HepG2 (cell line): ENCODE data around the gene SPAG7. TPM values are rescaled to one million over a fixed set of nuclear protein-coding genes. Genes with fewer than 3 reads are reported as not detected.
"Not testable (repeated sequence)": the region's sequence is repeated elsewhere in the genome, so short reads cannot be mapped to it uniquely, and the experiment has no call there.

Experiments used
- ATAC-seq: fragments of 200-7000 bp; cut with Tn5 transposase; 3 replicates; pipeline ENCODE4 v1.9.1; 2020; ENCODE audit warnings: mild to moderate bottlenecking, moderate library complexity
- BruUV-seq: library from RNA; stranded (reverse); fragments of 400-500 nt; replicated peaks from 2 replicates; lab custom pipeline; 2021; lab: Mats Ljungman, UMichigan
- CTCF ChIA-PET: fragments of 300-600 bp; formaldehyde crosslinking; extraction: SDS; loops from one replicate; lab custom pipeline; 2021; ENCODE audit warnings: low total read pairs, inconsistent platforms, low intra/inter-chr PET ratio; lab: Yijun Ruan, JAX
- POLR2A ChIA-PET: fragments of 350-600 bp; sonication (Branson Sonifier 250); formaldehyde crosslinking; loops from one replicate; lab custom pipeline; 2020; ENCODE audit warnings: antibody characterized with exemption, inconsistent platforms; lab: Yijun Ruan, JAX
- DNase-seq: peaks from one replicate; pipeline ENCODE4 v3.0.0-alpha.2; 2015; ENCODE audit warnings: low spot score
- FAIRE-seq: peaks from 3 replicates; lab custom pipeline; 2011; peaks lifted over from hg19 to GRCh38; lab: Jason Lieb, UNC
- H2AFZ ChIP-seq: one replicate; pipeline ENCODE4 v1.6.1; 2011; ENCODE audit warnings: low read length, inconsistent platforms
- H3K27ac ChIP-seq: fragments of 300-600 bp; 3 replicates; pipeline ENCODE4 v1.8.0; 2011; ENCODE audit warnings: mixed run types, mild to moderate bottlenecking, mixed read lengths, low read length, inconsistent platforms; ENCODE audit not compliant: insufficient read depth; ENCODE audit errors: extremely low read length
- H3K27me3 ChIP-seq, 2 experiments: fragments of 200-600 bp in 1 of 2; 2 replicates in 1 of 2; 3 replicates in 1 of 2; pipeline versions ENCODE4 v1.6.0 to v1.8.0; 2011; ENCODE audit warnings: low read length in 2 of 2, mild to moderate bottlenecking in 2 of 2, moderate library complexity in 2 of 2, inconsistent platforms in 1 of 2; ENCODE audit not compliant: insufficient read depth in 2 of 2, control insufficient read depth in 1 of 2
- H3K36me3 ChIP-seq, 2 experiments: fragments of 200-600 bp in 1 of 2; replicated peaks in 1 of 2; 2 replicates in 1 of 2; 3 replicates in 1 of 2; pipeline versions ENCODE4 v1.5.1 to v1.8.0; 2011; ENCODE audit warnings: low read length in 2 of 2, inconsistent platforms in 1 of 2; ENCODE audit not compliant: insufficient read depth in 2 of 2, control insufficient read depth in 1 of 2
- H3K4me1 ChIP-seq: 2 replicates; pipeline ENCODE4 v1.5.1; 2012; ENCODE audit warnings: low read length, inconsistent platforms; ENCODE audit not compliant: insufficient read depth
- H3K4me2 ChIP-seq: 2 replicates; pipeline ENCODE4 v1.6.0; 2011; ENCODE audit warnings: low read depth, low read length, inconsistent platforms
- H3K4me3 ChIP-seq, 3 experiments: fragments of 200-600 bp in 1 of 3; sonication (generic), shearing (Covaris generic) in 1 of 3; replicated peaks in 1 of 3; 2 replicates each; pipeline ENCODE4 v1.5.1; 2011 to 2016; ENCODE audit warnings: low read length in 3 of 3, inconsistent platforms in 2 of 3, low read depth in 2 of 3, mild to moderate bottlenecking in 2 of 3, control low read depth in 1 of 3, mixed read lengths in 1 of 3; ENCODE audit not compliant: insufficient read depth in 1 of 3
- H3K79me2 ChIP-seq: one replicate; pipeline ENCODE4 v1.6.1; 2011; ENCODE audit warnings: low read length, inconsistent platforms; ENCODE audit not compliant: insufficient read depth
- H3K9ac ChIP-seq: 2 replicates; pipeline ENCODE4 v1.6.0; 2011; ENCODE audit warnings: mild to moderate bottlenecking, low read depth, low read length, inconsistent platforms; ENCODE audit not compliant: insufficient read depth
- H3K9me3 ChIP-seq: 2 replicates; pipeline ENCODE4 v1.5.1; 2012; ENCODE audit warnings: mild to moderate bottlenecking, low read length
- H4K20me1 ChIP-seq: 2 replicates; pipeline ENCODE4 v1.6.0; 2011; ENCODE audit warnings: inconsistent platforms, mild to moderate bottlenecking, low read length, moderate library complexity; ENCODE audit not compliant: insufficient read depth
- POLR2A ChIP-seq, 2 experiments: IDR thresholded peaks; 2 replicates each; pipeline ENCODE4 v1.6.1; 2011; ENCODE audit warnings: low read depth in 2 of 2, low read length in 2 of 2, mild to moderate bottlenecking in 1 of 2, moderate library complexity in 1 of 2; ENCODE audit not compliant: insufficient read depth in 1 of 2
- ZNF121 ChIP-seq: sonication (generic); formaldehyde crosslinking; IDR thresholded peaks from 2 replicates; pipeline ENCODE4 v1.5.0; 2020; ENCODE audit warnings: mild to moderate bottlenecking, missing genetic modification reagents
- ZNF350 ChIP-seq: sonication (generic); formaldehyde crosslinking; IDR thresholded peaks from 2 replicates; pipeline ENCODE4 v1.4.0; 2020; ENCODE audit warnings: mild to moderate bottlenecking, low read depth, missing genetic modification reagents, borderline replicate concordance
- WGBS: methylation state at CpG from one replicate; pipeline ENCODE4 v1.1.6; 2017; ENCODE audit warnings: low lambda C conversion rate; 5-methylcytosine and 5-hydroxymethylcytosine counted together
- in situ Hi-C: cut with HindIII; loops from 2 replicates; pipeline ENCODE4 v1.10.0; 2017; ENCODE audit warnings: low pct_unique_long_range_greater_than_20kb; ENCODE audit not compliant: extremely low pct_ligation_motif_present
- intact Hi-C: fragments of 100-400 bp; cut with micrococcal nuclease; formaldehyde crosslinking; loops from one replicate; pipeline ENCODE4 v1.10.0; 2022; ENCODE audit not compliant: unreplicated experiment
- polyA plus RNA-seq, 8 experiments: library from polyadenylated mRNA; depleted of rRNA in 3 of 8; stranded (reverse) in 7 of 8; unstranded in 1 of 8; fragments of >200 nt; fragmentation: Illumina TruSeq in 4 of 8; extraction: Trizol in 4 of 8; gene quantifications; 2 replicates each; pipeline versions ENCODE4 v1.2.1 to v1.2.3, GENCODE V29; 2011 to 2016; ENCODE audit warnings: low read depth in 4 of 8, missing spikeins in 1 of 8, mixed read lengths in 1 of 8; ENCODE audit not compliant: insufficient read depth in 1 of 8
- total RNA-seq, 5 experiments: library from RNA; depleted of rRNA; stranded (reverse); fragments of >200 nt; fragmentation: Illumina TruSeq; extraction: Trizol; gene quantifications; 2 replicates each; pipeline ENCODE4 v1.2.3, GENCODE V29; 2016; ENCODE audit warnings: low read depth in 1 of 5
- TF ChIP-seq, protein P1 (sequence below): sonication (generic); formaldehyde crosslinking; IDR thresholded peaks from 2 replicates; pipeline ENCODE4 v1.5.0; 2020; ENCODE audit warnings: mild to moderate bottlenecking, missing genetic modification reagents
- TF ChIP-seq, protein P2 (sequence below): sonication (generic); formaldehyde crosslinking; conservative IDR thresholded peaks from 2 replicates; pipeline ENCODE4 v1.4.0; 2020; ENCODE audit warnings: mild to moderate bottlenecking, missing genetic modification reagents, moderate library complexity
- TF ChIP-seq, protein P3 (sequence below): sonication (generic); formaldehyde crosslinking; IDR thresholded peaks from 2 replicates; pipeline ENCODE4 v1.4.0; 2020; ENCODE audit warnings: missing genetic modification reagents, mild to moderate bottlenecking, borderline replicate concordance
- TF ChIP-seq, protein P4 (sequence below): IDR thresholded peaks from 2 replicates; pipeline ENCODE4 v1.6.1; 2016; ENCODE audit warnings: missing compliant biosample characterization, missing genetic modification reagents, borderline replicate concordance

Gene SPAG7
- total and polyA plus RNA-seq, 2 of the 13 experiments (the other 11 are each of a cell fraction or from before 2014, with no cell fraction given), result 51.0 to 59.0 TPM

DNA sequence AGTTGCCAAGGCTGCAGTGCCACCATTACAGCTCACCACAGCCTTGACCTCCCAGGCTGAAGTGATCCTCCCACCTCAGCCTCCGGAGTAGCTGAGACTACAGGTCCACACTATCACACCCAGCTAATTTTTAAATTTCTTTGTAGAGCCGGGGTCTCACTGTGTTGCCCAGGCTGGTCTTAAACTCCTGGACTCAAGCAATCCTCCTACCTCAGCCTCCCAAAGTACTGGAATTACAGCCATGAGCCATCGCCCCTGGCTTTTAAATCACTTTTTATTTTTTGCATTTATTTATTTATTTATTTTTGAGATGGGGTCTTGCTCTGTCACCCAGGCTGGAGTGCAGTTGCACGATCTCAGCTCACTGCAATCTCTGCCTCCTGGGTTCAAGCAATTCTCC is 53.1 kb downstream of the SPAG7 start:
- H3K4me3 ChIP-seq, BruUV-seq, intact Hi-C loops, H3K27ac ChIP-seq, H3K36me3 ChIP-seq, ATAC-seq, DNase-seq, FAIRE-seq, H4K20me1 ChIP-seq, CTCF ChIA-PET, H3K4me2 ChIP-seq, H3K27me3 ChIP-seq, H3K9ac ChIP-seq, H3K79me2 ChIP-seq, H2AFZ ChIP-seq, in situ Hi-C loops, H3K9me3 ChIP-seq: not testable (repeated sequence)
- WGBS, result 56% methylated on average over 4 of the region's 4 CpGs
- TF ChIP-seq, protein P1, sequence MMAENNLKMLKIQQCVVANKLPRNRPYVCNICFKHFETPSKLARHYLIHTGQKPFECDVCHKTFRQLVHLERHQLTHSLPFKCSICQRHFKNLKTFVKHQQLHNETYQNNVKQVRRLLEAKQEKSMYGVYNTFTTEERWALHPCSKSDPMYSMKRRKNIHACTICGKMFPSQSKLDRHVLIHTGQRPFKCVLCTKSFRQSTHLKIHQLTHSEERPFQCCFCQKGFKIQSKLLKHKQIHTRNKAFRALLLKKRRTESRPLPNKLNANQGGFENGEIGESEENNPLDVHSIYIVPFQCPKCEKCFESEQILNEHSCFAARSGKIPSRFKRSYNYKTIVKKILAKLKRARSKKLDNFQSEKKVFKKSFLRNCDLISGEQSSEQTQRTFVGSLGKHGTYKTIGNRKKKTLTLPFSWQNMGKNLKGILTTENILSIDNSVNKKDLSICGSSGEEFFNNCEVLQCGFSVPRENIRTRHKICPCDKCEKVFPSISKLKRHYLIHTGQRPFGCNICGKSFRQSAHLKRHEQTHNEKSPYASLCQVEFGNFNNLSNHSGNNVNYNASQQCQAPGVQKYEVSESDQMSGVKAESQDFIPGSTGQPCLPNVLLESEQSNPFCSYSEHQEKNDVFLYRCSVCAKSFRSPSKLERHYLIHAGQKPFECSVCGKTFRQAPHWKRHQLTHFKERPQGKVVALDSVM, result 0 out of 2 replicates have a peak, but pooled peaks have one; percentile 26
- TF ChIP-seq ZNF121 (CRISPR knock-in tag), result peak; percentile 66
- H3K4me1 ChIP-seq, result peaks cover 47% of the 10 kb centered on the region
- POLR2A ChIA-PET, result interaction anchor here (1.0 to 2.6 kb wide), 2 partner anchors 25 kb away, joined by 3 to 12 read pairs; partner anchors contain the start of genes RNF167 and SLC25A11

DNA sequence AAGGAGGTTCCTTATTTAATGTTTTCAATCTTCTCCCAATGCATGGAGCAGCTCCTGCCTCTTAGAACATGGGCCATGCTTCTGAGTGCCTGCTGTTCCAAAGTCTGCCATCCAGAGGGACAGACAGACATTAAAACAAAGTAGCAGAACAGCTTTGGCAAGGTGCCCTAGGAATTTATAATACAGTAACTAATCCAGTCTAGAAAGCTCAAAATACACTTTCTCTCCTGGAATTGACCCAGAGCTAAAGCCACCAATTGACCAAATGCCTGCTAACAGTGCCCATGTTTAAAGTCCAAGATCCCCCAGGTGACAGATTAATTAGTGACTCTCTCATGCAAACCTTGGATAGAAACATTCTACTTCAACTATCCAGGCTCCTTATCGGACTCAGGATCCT is 53.6 kb downstream of the SPAG7 start:
- H3K4me3 ChIP-seq, result peak overlapping the region in 1 of 3 experiments; percentile 22; a peak in 2 of 6 replicates
- ChIA-PET CTCF (no interaction called here), POLR2A (interaction anchor here (0.8 to 2.6 kb wide), 2 partner anchors 26 to 53 kb away, joined by 3 to 12 read pairs; partner anchors contain the start of genes RNF167, SLC25A11 and SPAG7)
- H3K79me2 ChIP-seq, result no peaks in the 10 kb centered on the region
- peak; percentile 68 for FAIRE-seq
- no peak; the same call in none of the 3 replicates for ATAC-seq
- 0% methylated on average over 1 of the region's 1 CpG for WGBS
- in situ Hi-C loops (no loop called here), intact Hi-C loops (no loop called here)
- H3K9ac ChIP-seq, result peak overlapping the region; percentile 23; the same call in 1 of the 2 replicates
- peaks cover 46% of the 10 kb centered on the region for H3K4me1 ChIP-seq
- H3K36me3 ChIP-seq, result no peaks in the 10 kb centered on the region
- H4K20me1 ChIP-seq, result no peaks in the 10 kb centered on the region
- H3K9me3 ChIP-seq, result no peaks in the 10 kb centered on the region
- H3K27ac ChIP-seq, result peak overlapping the region; percentile 42
- no peaks in the 10 kb centered on the region for H3K27me3 ChIP-seq
- BruUV-seq, result no TSS peak
- DNase-seq, result peak; percentile 63
- H3K4me2 ChIP-seq, result peak overlapping the region; percentile 54
- H2AFZ ChIP-seq, result peak overlapping the region; percentile 6
- TF ChIP-seq ZNF350 (CRISPR knock-in tag), result no peak
- TF ChIP-seq, protein P2, sequence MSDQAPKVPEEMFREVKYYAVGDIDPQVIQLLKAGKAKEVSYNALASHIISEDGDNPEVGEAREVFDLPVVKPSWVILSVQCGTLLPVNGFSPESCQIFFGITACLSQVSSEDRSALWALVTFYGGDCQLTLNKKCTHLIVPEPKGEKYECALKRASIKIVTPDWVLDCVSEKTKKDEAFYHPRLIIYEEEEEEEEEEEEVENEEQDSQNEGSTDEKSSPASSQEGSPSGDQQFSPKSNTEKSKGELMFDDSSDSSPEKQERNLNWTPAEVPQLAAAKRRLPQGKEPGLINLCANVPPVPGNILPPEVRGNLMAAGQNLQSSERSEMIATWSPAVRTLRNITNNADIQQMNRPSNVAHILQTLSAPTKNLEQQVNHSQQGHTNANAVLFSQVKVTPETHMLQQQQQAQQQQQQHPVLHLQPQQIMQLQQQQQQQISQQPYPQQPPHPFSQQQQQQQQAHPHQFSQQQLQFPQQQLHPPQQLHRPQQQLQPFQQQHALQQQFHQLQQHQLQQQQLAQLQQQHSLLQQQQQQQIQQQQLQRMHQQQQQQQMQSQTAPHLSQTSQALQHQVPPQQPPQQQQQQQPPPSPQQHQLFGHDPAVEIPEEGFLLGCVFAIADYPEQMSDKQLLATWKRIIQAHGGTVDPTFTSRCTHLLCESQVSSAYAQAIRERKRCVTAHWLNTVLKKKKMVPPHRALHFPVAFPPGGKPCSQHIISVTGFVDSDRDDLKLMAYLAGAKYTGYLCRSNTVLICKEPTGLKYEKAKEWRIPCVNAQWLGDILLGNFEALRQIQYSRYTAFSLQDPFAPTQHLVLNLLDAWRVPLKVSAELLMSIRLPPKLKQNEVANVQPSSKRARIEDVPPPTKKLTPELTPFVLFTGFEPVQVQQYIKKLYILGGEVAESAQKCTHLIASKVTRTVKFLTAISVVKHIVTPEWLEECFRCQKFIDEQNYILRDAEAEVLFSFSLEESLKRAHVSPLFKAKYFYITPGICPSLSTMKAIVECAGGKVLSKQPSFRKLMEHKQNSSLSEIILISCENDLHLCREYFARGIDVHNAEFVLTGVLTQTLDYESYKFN, result peak; percentile 31; the same call in 1 of the 2 replicates
- TF ChIP-seq, protein P3, sequence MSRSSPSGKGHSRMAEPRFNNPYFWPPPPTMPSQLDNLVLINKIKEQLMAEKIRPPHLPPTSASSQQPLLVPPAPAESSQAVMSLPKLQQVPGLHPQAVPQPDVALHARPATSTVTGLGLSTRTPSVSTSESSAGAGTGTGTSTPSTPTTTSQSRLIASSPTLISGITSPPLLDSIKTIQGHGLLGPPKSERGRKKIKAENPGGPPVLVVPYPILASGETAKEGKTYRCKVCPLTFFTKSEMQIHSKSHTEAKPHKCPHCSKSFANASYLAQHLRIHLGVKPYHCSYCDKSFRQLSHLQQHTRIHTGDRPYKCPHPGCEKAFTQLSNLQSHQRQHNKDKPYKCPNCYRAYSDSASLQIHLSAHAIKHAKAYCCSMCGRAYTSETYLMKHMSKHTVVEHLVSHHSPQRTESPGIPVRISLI, result no peak
- no peak for TF ChIP-seq POLR2A (IDR thresholded peaks at IDR 0.05; ENCODE audit: insufficient read depth in 1 of 2, low read depth in 2 of 2, low read length in 2 of 2)
- TF ChIP-seq, protein P4, sequence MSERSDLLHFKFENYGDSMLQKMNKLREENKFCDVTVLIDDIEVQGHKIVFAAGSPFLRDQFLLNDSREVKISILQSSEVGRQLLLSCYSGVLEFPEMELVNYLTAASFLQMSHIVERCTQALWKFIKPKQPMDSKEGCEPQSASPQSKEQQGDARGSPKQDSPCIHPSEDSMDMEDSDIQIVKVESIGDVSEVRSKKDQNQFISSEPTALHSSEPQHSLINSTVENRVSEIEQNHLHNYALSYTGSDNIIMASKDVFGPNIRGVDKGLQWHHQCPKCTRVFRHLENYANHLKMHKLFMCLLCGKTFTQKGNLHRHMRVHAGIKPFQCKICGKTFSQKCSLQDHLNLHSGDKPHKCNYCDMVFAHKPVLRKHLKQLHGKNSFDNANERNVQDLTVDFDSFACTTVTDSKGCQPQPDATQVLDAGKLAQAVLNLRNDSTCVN (CRISPR knock-in tag), result 0 out of 2 replicates have a peak, but pooled peaks have one; percentile 59
